ENCODE data around the gene SMARCAL1.

Gene SMARCAL1

GRCh38 chr2:216477283-216478035 lies 65.2 kb downstream of the SMARCAL1 start:
- DNase-seq (ENCODE audit: low spot score): no peak

GRCh38 chr2:216478151-216478550 lies 65.9 kb downstream of the SMARCAL1 start:
- DNase-seq (ENCODE audit: low spot score): no peak

GRCh38 chr2:216478791-216479190 lies 66.5 kb downstream of the SMARCAL1 start:
- no peak for DNase-seq (ENCODE audit: low spot score)

- no peak for DNase-seq (ENCODE audit: low spot score)
Observed at GRCh38 chr2:216480221-216480620, 67.9 kb downstream of the SMARCAL1 start.

GRCh38 chr2:216482640-216483039 lies 70.4 kb downstream of the SMARCAL1 start:
- DNase-seq (ENCODE audit: low spot score): no peak

GRCh38 chr2:216485237-216485636 lies 73.0 kb downstream of the SMARCAL1 start:
- no peak for DNase-seq (ENCODE audit: low spot score)

- DNase-seq (ENCODE audit: low spot score): no peak
Observed at GRCh38 chr2:216485745-216486144, 73.5 kb downstream of the SMARCAL1 start.

- DNase-seq (ENCODE audit: low spot score): no peak
Observed at GRCh38 chr2:216486271-216486670, 74.0 kb downstream of the SMARCAL1 start.

GRCh38 chr2:216486708-216487107 lies 74.4 kb downstream of the SMARCAL1 start:
- DNase-seq (ENCODE audit: low spot score): no peak

- no peak for DNase-seq (ENCODE audit: low spot score)
Observed at GRCh38 chr2:216490061-216490460, 77.8 kb downstream of the SMARCAL1 start.

GRCh38 chr2:216491793-216492596 lies 79.7 kb downstream of the SMARCAL1 start:
- DNase-seq (ENCODE audit: low spot score): no peak

GRCh38 chr2:216492597-216493333 lies 80.5 kb downstream of the SMARCAL1 start:
- no peak for DNase-seq (ENCODE audit: low spot score)

- DNase-seq (ENCODE audit: low spot score): no peak
Observed at GRCh38 chr2:216493334-216493685, 81.0 kb downstream of the SMARCAL1 start.

GRCh38 chr2:216495656-216496055 lies 83.4 kb downstream of the SMARCAL1 start:
- DNase-seq (ENCODE audit: low spot score): no peak

GRCh38 chr2:216497382-216498069 lies 85.2 kb downstream of the SMARCAL1 start:
- DNase-seq (ENCODE audit: low spot score): no peak

GRCh38 chr2:216498070-216498378 lies 85.7 kb downstream of the SMARCAL1 start:
- no peak for DNase-seq (ENCODE audit: low spot score)

- DNase-seq (ENCODE audit: low spot score): peak; percentile 93
Observed at GRCh38 chr2:216498379-216499352, 86.4 kb downstream of the SMARCAL1 start, which contains the start of gene RPL37A. TSS of gene RPL37A (plus strand) at chr2:216498844. CDS start at chr2:216498875, 31 bp downstream.

GRCh38 chr2:216499641-216500218 lies 87.4 kb downstream of the SMARCAL1 start:
- no peak for DNase-seq (ENCODE audit: low spot score)

GRCh38 chr2:216500572-216500971 lies 88.3 kb downstream of the SMARCAL1 start:
- DNase-seq (ENCODE audit: low spot score): no peak

GRCh38 chr2:216501854-216502253 lies 89.6 kb downstream of the SMARCAL1 start:
- DNase-seq (ENCODE audit: low spot score): no peak

All from ecto neural progenitor cell (in vitro differentiated cells).